ENCODE measurements around the gene HES3. TPM values are rescaled to one million over a fixed set of nuclear protein-coding genes. Genes with fewer than 3 reads are reported as not detected.

HES3 gene
- total RNA-seq, 4 donors from 2014 or later = not detected

GRCh38 chr1:6285336-6285735 is 41.4 kb downstream of the HES3 start:
- intact Hi-C loops (cut with DNase I; ENCODE audit: low total_unique reads) = no loop called here
- TF ChIP-seq, protein P1, sequence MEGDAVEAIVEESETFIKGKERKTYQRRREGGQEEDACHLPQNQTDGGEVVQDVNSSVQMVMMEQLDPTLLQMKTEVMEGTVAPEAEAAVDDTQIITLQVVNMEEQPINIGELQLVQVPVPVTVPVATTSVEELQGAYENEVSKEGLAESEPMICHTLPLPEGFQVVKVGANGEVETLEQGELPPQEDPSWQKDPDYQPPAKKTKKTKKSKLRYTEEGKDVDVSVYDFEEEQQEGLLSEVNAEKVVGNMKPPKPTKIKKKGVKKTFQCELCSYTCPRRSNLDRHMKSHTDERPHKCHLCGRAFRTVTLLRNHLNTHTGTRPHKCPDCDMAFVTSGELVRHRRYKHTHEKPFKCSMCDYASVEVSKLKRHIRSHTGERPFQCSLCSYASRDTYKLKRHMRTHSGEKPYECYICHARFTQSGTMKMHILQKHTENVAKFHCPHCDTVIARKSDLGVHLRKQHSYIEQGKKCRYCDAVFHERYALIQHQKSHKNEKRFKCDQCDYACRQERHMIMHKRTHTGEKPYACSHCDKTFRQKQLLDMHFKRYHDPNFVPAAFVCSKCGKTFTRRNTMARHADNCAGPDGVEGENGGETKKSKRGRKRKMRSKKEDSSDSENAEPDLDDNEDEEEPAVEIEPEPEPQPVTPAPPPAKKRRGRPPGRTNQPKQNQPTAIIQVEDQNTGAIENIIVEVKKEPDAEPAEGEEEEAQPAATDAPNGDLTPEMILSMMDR (IDR thresholded peaks at IDR 0.05 in 4 of 5, conservative IDR thresholded peaks at IDR 0.05 in 1 of 5) = no peak
- no peak for TF ChIP-seq POLR2A (IDR thresholded peaks at IDR 0.05)
- in situ Hi-C loops (cut with MboI; ENCODE audit: low sequenced_read_pairs in 4 of 4) = no loop called here

GRCh38 chr1:6286266-6286665 is 42.3 kb downstream of the HES3 start:
- TF ChIP-seq, protein P1 (IDR thresholded peaks at IDR 0.05 in 4 of 5, conservative IDR thresholded peaks at IDR 0.05 in 1 of 5) = no peak
- H3K4me3 ChIP-seq = no peak overlapping the region
- no peaks in the 10 kb centered on the region for H3K4me1 ChIP-seq
- ATAC-seq = no peak
- no peaks in the 10 kb centered on the region for H3K9me3 ChIP-seq
- intact Hi-C loops (cut with DNase I; ENCODE audit: low total_unique reads) (no loop called here), in situ Hi-C loops (cut with MboI; ENCODE audit: low sequenced_read_pairs in 4 of 4) (no loop called here)
- no peak for DNase-seq
- H3K36me3 ChIP-seq = no peaks in the 10 kb centered on the region
- no peaks in the 10 kb centered on the region for H3K27me3 ChIP-seq
- no peak overlapping the region for H3K27ac ChIP-seq

More at GRCh38 chr1:6285336-6285735, 41.4 kb downstream of the HES3 start:
- H3K27ac ChIP-seq = no peak overlapping the region
- no peak overlapping the region for H3K4me3 ChIP-seq
- no peak for DNase-seq
- H3K27me3 ChIP-seq = no peaks in the 10 kb centered on the region
- no peak for ATAC-seq
- no peaks in the 10 kb centered on the region for H3K36me3 ChIP-seq
- no peaks in the 10 kb centered on the region for H3K4me1 ChIP-seq
- no peaks in the 10 kb centered on the region for H3K9me3 ChIP-seq

DNA sequence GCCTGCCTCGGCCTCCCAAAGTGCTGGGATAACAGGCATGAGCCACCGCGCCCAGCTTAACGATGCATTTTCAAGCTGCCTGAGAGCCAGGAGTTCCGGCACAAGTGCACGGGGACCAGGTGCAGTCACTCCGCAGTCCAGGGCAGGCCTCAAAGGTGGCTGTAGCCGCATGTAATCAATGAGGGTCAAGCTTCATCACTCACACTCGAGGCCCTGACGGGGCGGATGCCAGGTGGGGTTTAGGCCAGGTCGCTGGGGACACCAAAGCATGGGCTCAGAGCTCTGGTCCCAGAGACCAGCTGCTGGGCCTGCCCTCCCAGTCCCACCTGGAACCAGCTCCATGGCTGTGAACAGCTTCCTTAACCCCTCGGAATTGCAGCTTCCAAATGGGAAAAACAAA is 43.0 kb downstream of the HES3 start:
- no peaks in the 10 kb centered on the region for H3K9me3 ChIP-seq
- DNase-seq (no peak), ATAC-seq (no peak)
- H3K4me1 ChIP-seq = no peaks in the 10 kb centered on the region
- no peak overlapping the region for H3K27ac ChIP-seq
- no peak overlapping the region for H3K4me3 ChIP-seq
- TF ChIP-seq, protein P1 (IDR thresholded peaks at IDR 0.05 in 4 of 5, conservative IDR thresholded peaks at IDR 0.05 in 1 of 5) = no peak
- no peak for TF ChIP-seq POLR2A (IDR thresholded peaks at IDR 0.05)
- no peaks in the 10 kb centered on the region for H3K36me3 ChIP-seq
- intact Hi-C loops (cut with DNase I; ENCODE audit: low total_unique reads) = no loop called here
- H3K27me3 ChIP-seq = no peaks in the 10 kb centered on the region
- in situ Hi-C loops (cut with MboI; ENCODE audit: low sequenced_read_pairs in 4 of 4) = no loop called here

GRCh38 chr1:6287431-6287886 is 43.5 kb downstream of the HES3 start:
- Histone ChIP-seq H3K27ac (no peak overlapping the region), H3K27me3 (no peaks in the 10 kb centered on the region), H3K4me3 (no peak overlapping the region), H3K4me1 (no peaks in the 10 kb centered on the region), H3K36me3 (no peaks in the 10 kb centered on the region), H3K9me3 (no peaks in the 10 kb centered on the region)
- DNase-seq = no peak
- ATAC-seq = no peak
- in situ Hi-C loops (cut with MboI; ENCODE audit: low sequenced_read_pairs in 4 of 4) (no loop called here), intact Hi-C loops (cut with DNase I; ENCODE audit: low total_unique reads) (no loop called here)
- no peak for TF ChIP-seq POLR2A (IDR thresholded peaks at IDR 0.05)
- TF ChIP-seq, protein P1 (IDR thresholded peaks at IDR 0.05 in 4 of 5, conservative IDR thresholded peaks at IDR 0.05 in 1 of 5) = no peak

DNA sequence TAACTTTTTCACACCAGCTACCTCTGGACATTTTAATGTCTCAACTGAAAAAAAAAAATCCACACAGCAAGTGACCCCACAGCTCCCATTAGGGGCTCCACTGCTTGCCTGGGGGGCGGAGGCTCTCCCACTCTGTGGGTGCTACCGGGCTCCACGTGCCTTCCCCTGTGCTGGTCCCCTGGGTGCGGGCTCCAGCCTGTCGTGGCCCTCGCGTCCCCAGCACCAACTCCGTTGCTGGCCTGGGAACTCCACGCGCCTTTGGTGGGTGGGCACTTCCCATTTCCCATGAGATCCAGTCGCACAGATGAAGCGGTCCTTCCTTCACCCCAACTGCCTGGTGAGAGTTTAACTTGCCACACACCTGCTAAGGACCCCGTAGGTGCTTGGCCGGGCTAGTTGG is 44.0 kb downstream of the HES3 start:
- no peaks in the 10 kb centered on the region for H3K27me3 ChIP-seq
- ATAC-seq (no peak), DNase-seq (no peak)
- no peaks in the 10 kb centered on the region for H3K9me3 ChIP-seq
- H3K36me3 ChIP-seq = no peaks in the 10 kb centered on the region
- H3K4me1 ChIP-seq = no peaks in the 10 kb centered on the region
- intact Hi-C loops (cut with DNase I; ENCODE audit: low total_unique reads) (no loop called here), in situ Hi-C loops (cut with MboI; ENCODE audit: low sequenced_read_pairs in 4 of 4) (no loop called here)
- TF ChIP-seq, protein P1 (IDR thresholded peaks at IDR 0.05 in 4 of 5, conservative IDR thresholded peaks at IDR 0.05 in 1 of 5) = no peak
- TF ChIP-seq POLR2A (IDR thresholded peaks at IDR 0.05) = no peak
- H3K4me3 ChIP-seq = no peak overlapping the region
- no peak overlapping the region for H3K27ac ChIP-seq
